SK-MEL-5 (cell line): ENCODE data around the gene KIF26B. TPM values are rescaled to one million over a fixed set of nuclear protein-coding genes. Genes with fewer than 3 reads are reported as not detected.
"Not testable (repeated sequence)": the region's sequence is repeated elsewhere in the genome, so short reads cannot be mapped to it uniquely, and the experiment has no call there.

Experiments used
- DNase-seq: peaks from one replicate; pipeline ENCODE4 v3.0.0-alpha.2; 2016; ENCODE audit warnings: low read depth, low spot score
- in situ Hi-C: cut with HindIII; loops from 2 replicates; pipeline ENCODE4 v1.10.0; 2016; ENCODE audit warnings: low sequenced_read_pairs, high pct_unique_total_duplicates, low pct_unique_long_range_greater_than_20kb
- total RNA-seq: library from RNA; depleted of rRNA; stranded (reverse); fragments of >200 nt; shearing (Covaris generic); gene quantifications from 2 replicates; pipeline ENCODE4 v1.2.3, GENCODE V29; 2014

KIF26B gene
- total RNA-seq, 1 experiment from 2014 or later = 1.5 TPM

- in situ Hi-C loops = no loop called here
- no peak for DNase-seq
These were observed 562.8 kb downstream of the KIF26B start for GRCh38 chr1:245717611-245718010.

- in situ Hi-C loops = no loop called here
- no peak for DNase-seq
These were observed 563.3 kb downstream of the KIF26B start for GRCh38 chr1:245718123-245718522.

- no peak for DNase-seq
- in situ Hi-C loops = no loop called here
These were observed 564.2 kb downstream of the KIF26B start for GRCh38 chr1:245718951-245719350.

GRCh38 chr1:245721488-245721887 lies 566.7 kb downstream of the KIF26B start:
- DNase-seq = no peak
- in situ Hi-C loops = no loop called here

GRCh38 chr1:245728035-245728434 lies 573.2 kb downstream of the KIF26B start:
- in situ Hi-C loops, DNase-seq: not testable (repeated sequence)

GRCh38 chr1:245730801-245731200 lies 576.0 kb downstream of the KIF26B start:
- in situ Hi-C loops = no loop called here
- DNase-seq = no peak

- in situ Hi-C loops, DNase-seq: not testable (repeated sequence)
These were observed 585.6 kb downstream of the KIF26B start for GRCh38 chr1:245740336-245740735.

GRCh38 chr1:245742896-245743295 lies 588.1 kb downstream of the KIF26B start:
- no peak for DNase-seq
- in situ Hi-C loops = no loop called here

- no peak for DNase-seq
- in situ Hi-C loops = no loop called here
These were observed 593.5 kb downstream of the KIF26B start for GRCh38 chr1:245748240-245748639.

- in situ Hi-C loops = no loop called here
- no peak for DNase-seq
These were observed 593.9 kb downstream of the KIF26B start for GRCh38 chr1:245748646-245749045.

GRCh38 chr1:245749053-245749452 lies 594.3 kb downstream of the KIF26B start:
- in situ Hi-C loops = no loop called here
- no peak for DNase-seq

- in situ Hi-C loops = no loop called here
These were observed 595.5 kb downstream of the KIF26B start for GRCh38 chr1:245750261-245750660.

GRCh38 chr1:245751116-245751515 lies 596.3 kb downstream of the KIF26B start:
- DNase-seq = no peak

More at GRCh38 chr1:245750261-245750660, 595.5 kb downstream of the KIF26B start:
- DNase-seq = no peak

GRCh38 chr1:245751726-245752470 lies 597.1 kb downstream of the KIF26B start:
- DNase-seq = no peak
- in situ Hi-C loops = no loop called here

More at GRCh38 chr1:245751116-245751515, 596.3 kb downstream of the KIF26B start:
- in situ Hi-C loops = no loop called here

- in situ Hi-C loops = no loop called here
- no peak for DNase-seq
These were observed 597.8 kb downstream of the KIF26B start for GRCh38 chr1:245752561-245752960.

- in situ Hi-C loops = no loop called here
- no peak for DNase-seq
These were observed 599.0 kb downstream of the KIF26B start for GRCh38 chr1:245753807-245754206.

- no peak for DNase-seq
- in situ Hi-C loops = no loop called here
These were observed 599.7 kb downstream of the KIF26B start for GRCh38 chr1:245754463-245754961.
